ENCODE measurements around the gene SLC15A3.

Gene SLC15A3

GRCh38 chr11:60945295-60945667 lies 6.7 kb downstream of the SLC15A3 start:
- DNase-seq (ENCODE audit: low read depth in 2 of 2) = no peak

- no peak for DNase-seq (ENCODE audit: low read depth in 2 of 2)
These were observed 7.3 kb downstream of the SLC15A3 start for GRCh38 chr11:60944490-60945294.

- DNase-seq (ENCODE audit: low read depth in 2 of 2) = no peak
These were observed 8.9 kb downstream of the SLC15A3 start for GRCh38 chr11:60942970-60943565.

- no peak for DNase-seq (ENCODE audit: low read depth in 2 of 2)
These were observed 9.8 kb downstream of the SLC15A3 start for GRCh38 chr11:60942219-60942618.

- DNase-seq (ENCODE audit: low read depth in 2 of 2) = no peak
These were observed 10.4 kb downstream of the SLC15A3 start for GRCh38 chr11:60941371-60942119.

- no peak for DNase-seq (ENCODE audit: low read depth in 2 of 2)
These were observed 12.1 kb downstream of the SLC15A3 start for GRCh38 chr11:60939855-60940254.

- no peak for DNase-seq (ENCODE audit: low read depth in 2 of 2)
These were observed 12.7 kb downstream of the SLC15A3 start for GRCh38 chr11:60939301-60939700.

GRCh38 chr11:60938500-60938899 lies 13.5 kb downstream of the SLC15A3 start:
- DNase-seq (ENCODE audit: low read depth in 2 of 2) = no peak

- no peak for DNase-seq (ENCODE audit: low read depth in 2 of 2)
These were observed 14.2 kb downstream of the SLC15A3 start for GRCh38 chr11:60937811-60938210.

- no peak for DNase-seq (ENCODE audit: low read depth in 2 of 2)
These were observed 14.8 kb downstream of the SLC15A3 start for GRCh38 chr11:60937144-60937527.

GRCh38 chr11:60936467-60937143 lies 15.4 kb downstream of the SLC15A3 start:
- DNase-seq (ENCODE audit: low read depth in 2 of 2) = no peak

GRCh38 chr11:60935676-60936442 lies 16.1 kb downstream of the SLC15A3 start:
- DNase-seq (ENCODE audit: low read depth in 2 of 2) = no peak

- DNase-seq (ENCODE audit: low read depth in 2 of 2) = no peak
These were observed 17.0 kb downstream of the SLC15A3 start for GRCh38 chr11:60934790-60935605.

GRCh38 chr11:60934124-60934789 lies 17.7 kb downstream of the SLC15A3 start:
- no peak for DNase-seq (ENCODE audit: low read depth in 2 of 2)

- no peak for DNase-seq (ENCODE audit: low read depth in 2 of 2)
These were observed 18.4 kb downstream of the SLC15A3 start for GRCh38 chr11:60933416-60934123.

- no peak for DNase-seq (ENCODE audit: low read depth in 2 of 2)
These were observed 19.2 kb downstream of the SLC15A3 start for GRCh38 chr11:60932605-60933356.

GRCh38 chr11:60931917-60932316 lies 20.1 kb downstream of the SLC15A3 start:
- DNase-seq (ENCODE audit: low read depth in 2 of 2) = no peak

- no peak for DNase-seq (ENCODE audit: low read depth in 2 of 2)
These were observed 21.6 kb downstream of the SLC15A3 start for GRCh38 chr11:60930394-60930793.

GRCh38 chr11:60929764-60930163 lies 22.2 kb downstream of the SLC15A3 start:
- no peak for DNase-seq (ENCODE audit: low read depth in 2 of 2)

Data from activated CD8-positive, alpha-beta memory T cell treated with anti-CD3 and anti-CD28 coated beads for 4 hours (primary cell).